ENCODE measurements around the gene BRIX1.

DNA sequence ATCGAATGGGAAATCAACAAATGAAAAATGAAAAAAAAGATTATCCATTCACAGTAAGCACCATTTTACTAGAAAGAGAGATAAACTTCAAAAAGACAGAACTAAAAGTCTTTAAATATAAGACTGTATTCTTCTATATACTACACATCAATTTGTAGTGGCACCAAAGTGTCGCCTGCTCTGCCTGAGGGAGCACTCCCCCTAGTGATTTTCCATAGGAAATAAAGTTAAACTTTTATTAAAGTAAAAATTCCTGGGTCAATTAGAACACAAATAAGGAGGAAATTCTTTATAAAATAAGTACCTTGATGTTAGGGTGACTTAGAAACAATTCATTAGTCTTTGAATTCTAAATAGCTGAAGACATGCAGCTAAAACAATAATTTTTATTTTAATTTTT lies 9.9 kb upstream of the BRIX1 start:
- TF ChIP-seq, protein P1, sequence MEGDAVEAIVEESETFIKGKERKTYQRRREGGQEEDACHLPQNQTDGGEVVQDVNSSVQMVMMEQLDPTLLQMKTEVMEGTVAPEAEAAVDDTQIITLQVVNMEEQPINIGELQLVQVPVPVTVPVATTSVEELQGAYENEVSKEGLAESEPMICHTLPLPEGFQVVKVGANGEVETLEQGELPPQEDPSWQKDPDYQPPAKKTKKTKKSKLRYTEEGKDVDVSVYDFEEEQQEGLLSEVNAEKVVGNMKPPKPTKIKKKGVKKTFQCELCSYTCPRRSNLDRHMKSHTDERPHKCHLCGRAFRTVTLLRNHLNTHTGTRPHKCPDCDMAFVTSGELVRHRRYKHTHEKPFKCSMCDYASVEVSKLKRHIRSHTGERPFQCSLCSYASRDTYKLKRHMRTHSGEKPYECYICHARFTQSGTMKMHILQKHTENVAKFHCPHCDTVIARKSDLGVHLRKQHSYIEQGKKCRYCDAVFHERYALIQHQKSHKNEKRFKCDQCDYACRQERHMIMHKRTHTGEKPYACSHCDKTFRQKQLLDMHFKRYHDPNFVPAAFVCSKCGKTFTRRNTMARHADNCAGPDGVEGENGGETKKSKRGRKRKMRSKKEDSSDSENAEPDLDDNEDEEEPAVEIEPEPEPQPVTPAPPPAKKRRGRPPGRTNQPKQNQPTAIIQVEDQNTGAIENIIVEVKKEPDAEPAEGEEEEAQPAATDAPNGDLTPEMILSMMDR (IDR thresholded peaks at IDR 0.05; ENCODE audit: insufficient read depth, low read length, poor library complexity, severe bottlenecking): peak; percentile 15
- no peak for TF ChIP-seq EZH2phosphoT487 (conservative IDR thresholded peaks at IDR 0.05; ENCODE audit: low read length)

All from SU-DHL-6 (cell line).